Measurements from ENCODE around the gene TMEM184A. TPM values are rescaled to one million over a fixed set of nuclear protein-coding genes. Genes with fewer than 3 reads are reported as not detected.
A peak's percentile ranks its signal among the peaks of the same experiment; 100 is the strongest.

Gene TMEM184A
- total RNA-seq, 8 experiments from 2014 or later = 0.16 to 1.2 (median 0.47) TPM

GRCh38 chr7:1536743-1537534, 19.1 kb downstream of the TMEM184A start:
- Histone ChIP-seq H3K4me3 (peak overlapping the region in 2 of 5 donors; percentile 18 to 33), H3K4me1 (replicated peaks in 1 of 2) (peaks cover 61 to 65% of the 10 kb centered on the region in 2 donors), H3K27ac (peak overlapping the region; percentile 9 to 91)
- 2 to 40% (median 24%) methylated on average over 1 to 19 of the region's 52 CpGs; no CpG with 5 or more reads in 5 of the 10 experiments for WGBS, 10 experiments
- in situ Hi-C loops (cut with MboI; ENCODE audit: low pct_unique_long_range_greater_than_20kb in 2 of 9, low sequenced_read_pairs in 9 of 9, unreplicated experiment in 9 of 9) = no loop called here
- peak; percentile 51 to 85 (median 72) for ATAC-seq (replicated peaks in 6 of 8)

- H3K27ac ChIP-seq = peak overlapping the region in 1 of 2 donors; percentile 91
- no peak for ATAC-seq (replicated peaks in 6 of 8)
- no peak overlapping the region for H3K4me3 ChIP-seq
- in situ Hi-C loops (cut with MboI; ENCODE audit: low pct_unique_long_range_greater_than_20kb in 2 of 9, low sequenced_read_pairs in 9 of 9, unreplicated experiment in 9 of 9) = no loop called here
- 62 to 76% (median 70%) methylated on average over 2 to 4 of the region's 7 CpGs; no CpG with 5 or more reads in 7 of the 10 experiments for WGBS, 10 experiments
- H3K4me1 ChIP-seq (replicated peaks in 1 of 2) = peaks cover 65 to 71% of the 10 kb centered on the region in 2 donors
Observed at GRCh38 chr7:1536455-1536742, 19.6 kb downstream of the TMEM184A start.

- WGBS, 10 experiments = 40 to 91% (median 79%) methylated on average over 1 to 8 of the region's 42 CpGs; no CpG with 5 or more reads in 6 of the 10 experiments
- in situ Hi-C loops (cut with MboI; ENCODE audit: low pct_unique_long_range_greater_than_20kb in 2 of 9, low sequenced_read_pairs in 9 of 9, unreplicated experiment in 9 of 9) = no loop called here
- H3K27ac ChIP-seq = no peak overlapping the region
- peaks cover 69 to 73% of the 10 kb centered on the region in 2 donors for H3K4me1 ChIP-seq (replicated peaks in 1 of 2)
- no peak overlapping the region for H3K4me3 ChIP-seq
- no peak for ATAC-seq (replicated peaks in 6 of 8)
Observed at GRCh38 chr7:1535701-1536454, 20.1 kb downstream of the TMEM184A start.

- ATAC-seq (replicated peaks in 6 of 8) = no peak
- no peak overlapping the region for H3K27ac ChIP-seq
- 33 to 100% (median 80%) methylated on average over 1 to 6 of the region's 6 CpGs; no CpG with 5 or more reads in 3 of the 10 experiments for WGBS, 10 experiments
- no peak overlapping the region for H3K4me3 ChIP-seq
- peaks cover 72 to 75% of the 10 kb centered on the region in 2 donors for H3K4me1 ChIP-seq (replicated peaks in 1 of 2)
- in situ Hi-C loops (cut with MboI; ENCODE audit: low pct_unique_long_range_greater_than_20kb in 2 of 9, low sequenced_read_pairs in 9 of 9, unreplicated experiment in 9 of 9) = no loop called here
Observed at GRCh38 chr7:1535100-1535458, 20.9 kb downstream of the TMEM184A start.

- ATAC-seq (replicated peaks in 6 of 8) = no peak
- peak overlapping the region in 1 of 2 donors; percentile 68 for H3K27ac ChIP-seq
- H3K4me3 ChIP-seq = no peak overlapping the region
- 58 to 95% (median 86%) methylated on average over 4 to 7 of the region's 30 CpGs; no CpG with 5 or more reads in 3 of the 10 experiments for WGBS, 10 experiments
- in situ Hi-C loops (cut with MboI; ENCODE audit: low pct_unique_long_range_greater_than_20kb in 2 of 9, low sequenced_read_pairs in 9 of 9, unreplicated experiment in 9 of 9) = no loop called here
- H3K4me1 ChIP-seq (replicated peaks in 1 of 2) = peaks cover 73 to 78% of the 10 kb centered on the region in 2 donors
Observed at GRCh38 chr7:1534330-1535099, 21.5 kb downstream of the TMEM184A start.

GRCh38 chr7:1533547-1534329, 22.3 kb downstream of the TMEM184A start:
- peak; percentile 2 to 40 (median 24) for ATAC-seq (replicated peaks in 6 of 8)
- peaks cover 65 to 70% of the 10 kb centered on the region in 2 donors for H3K4me1 ChIP-seq (replicated peaks in 1 of 2)
- peak overlapping the region in 1 of 2 donors; percentile 68 for H3K27ac ChIP-seq
- H3K4me3 ChIP-seq = no peak overlapping the region
- in situ Hi-C loops (cut with MboI; ENCODE audit: low pct_unique_long_range_greater_than_20kb in 2 of 9, low sequenced_read_pairs in 9 of 9, unreplicated experiment in 9 of 9) = no loop called here
- 31 to 93% (median 70%) methylated on average over 3 to 7 of the region's 24 CpGs; no CpG with 5 or more reads in 7 of the 10 experiments for WGBS, 10 experiments

- peak in 2 of 8 experiments; percentile 0 to 1 for ATAC-seq (replicated peaks in 6 of 8)
- Histone ChIP-seq H3K27ac (peak overlapping the region in 1 of 2 donors; percentile 43), H3K4me3 (peak overlapping the region in 1 of 5 donors; percentile 48), H3K4me1 (replicated peaks in 1 of 2) (peaks cover 60 to 65% of the 10 kb centered on the region in 2 donors)
- in situ Hi-C loops (cut with MboI; ENCODE audit: low pct_unique_long_range_greater_than_20kb in 2 of 9, low sequenced_read_pairs in 9 of 9, unreplicated experiment in 9 of 9) = no loop called here
- WGBS, 10 experiments = 84% methylated on average over 4 of the region's 9 CpGs; no CpG with 5 or more reads in 9 of the 10 experiments
Observed at GRCh38 chr7:1533255-1533546, 22.8 kb downstream of the TMEM184A start.

GRCh38 chr7:1532456-1533254, 23.4 kb downstream of the TMEM184A start:
- in situ Hi-C loops (cut with MboI; ENCODE audit: low pct_unique_long_range_greater_than_20kb in 2 of 9, low sequenced_read_pairs in 9 of 9, unreplicated experiment in 9 of 9) = no loop called here
- Histone ChIP-seq H3K27ac (peak overlapping the region in 1 of 2 donors; percentile 43), H3K4me1 (replicated peaks in 1 of 2) (peaks cover 57 to 60% of the 10 kb centered on the region in 2 donors), H3K4me3 (peak overlapping the region in 2 of 5 donors; percentile 7 to 48)
- ATAC-seq (replicated peaks in 6 of 8) = peak in 7 of 8 experiments; percentile 13 to 46 (median 15)
- WGBS, 10 experiments = 0 to 44% (median 26%) methylated on average over 3 to 13 of the region's 36 CpGs; no CpG with 5 or more reads in 3 of the 10 experiments

- H3K4me3 ChIP-seq = peak overlapping the region in 2 of 5 donors; percentile 48 to 50
- 20 to 83% (median 70%) methylated on average over 1 to 2 of the region's 10 CpGs; no CpG with 5 or more reads in 6 of the 10 experiments for WGBS, 10 experiments
- in situ Hi-C loops (cut with MboI; ENCODE audit: low pct_unique_long_range_greater_than_20kb in 2 of 9, low sequenced_read_pairs in 9 of 9, unreplicated experiment in 9 of 9) = no loop called here
- peaks cover 51 to 54% of the 10 kb centered on the region in 2 donors for H3K4me1 ChIP-seq (replicated peaks in 1 of 2)
- H3K27ac ChIP-seq = peak overlapping the region in 1 of 2 donors; percentile 22
- no peak for ATAC-seq (replicated peaks in 6 of 8)
Observed at GRCh38 chr7:1531979-1532455, 24.0 kb downstream of the TMEM184A start.

GRCh38 chr7:1531263-1531978, 24.6 kb downstream of the TMEM184A start:
- WGBS, 10 experiments = 40% methylated on average over 1 of the region's 55 CpGs; no CpG with 5 or more reads in 9 of the 10 experiments
- peak overlapping the region; percentile 37 to 50 (median 42) for H3K4me3 ChIP-seq
- H3K27ac ChIP-seq = peak overlapping the region in 1 of 2 donors; percentile 41
- in situ Hi-C loops (cut with MboI; ENCODE audit: low pct_unique_long_range_greater_than_20kb in 2 of 9, low sequenced_read_pairs in 9 of 9, unreplicated experiment in 9 of 9) = no loop called here
- ATAC-seq (replicated peaks in 6 of 8) = peak in 6 of 8 experiments; percentile 2 to 13 (median 10)
- H3K4me1 ChIP-seq (replicated peaks in 1 of 2) = peaks cover 45 to 48% of the 10 kb centered on the region in 2 donors

GRCh38 chr7:1530946-1531262, 25.1 kb downstream of the TMEM184A start:
- peak overlapping the region in 1 of 2 donors; percentile 41 for H3K27ac ChIP-seq
- in situ Hi-C loops (cut with MboI; ENCODE audit: low pct_unique_long_range_greater_than_20kb in 2 of 9, low sequenced_read_pairs in 9 of 9, unreplicated experiment in 9 of 9) = no loop called here

More at GRCh38 chr7:1530946-1531262, 25.1 kb downstream of the TMEM184A start:
- ATAC-seq (replicated peaks in 6 of 8) = peak in 1 of 8 experiments; percentile 5
- Histone ChIP-seq H3K4me3 (peak overlapping the region; percentile 37 to 50 (median 42)), H3K4me1 (replicated peaks in 1 of 2) (peaks cover 42 to 43% of the 10 kb centered on the region in 2 donors)
- no CpG with 5 or more reads among the region's 45 CpGs for WGBS, 10 experiments
